Measurements from ENCODE around the gene SLC1A3.

Gene SLC1A3

GRCh38 chr5:36712706-36713105, 106.3 kb downstream of the SLC1A3 start:
- H3K4me3 ChIP-seq (ENCODE audit: low read depth, low read length): no peak overlapping the region
- TF ChIP-seq CTCF (IDR thresholded peaks at IDR 0.05; ENCODE audit: borderline replicate concordance, insufficient read depth, low read depth, low read length): no peak

- TF ChIP-seq CTCF (IDR thresholded peaks at IDR 0.05; ENCODE audit: borderline replicate concordance, insufficient read depth, low read depth, low read length): no peak
- H3K4me3 ChIP-seq (ENCODE audit: low read depth, low read length): no peak overlapping the region
Observed at GRCh38 chr5:36713541-36713940, 107.1 kb downstream of the SLC1A3 start.

GRCh38 chr5:36717131-36717695, 110.8 kb downstream of the SLC1A3 start:
- H3K4me3 ChIP-seq (ENCODE audit: low read depth, low read length): no peak overlapping the region
- no peak for TF ChIP-seq CTCF (IDR thresholded peaks at IDR 0.05; ENCODE audit: borderline replicate concordance, insufficient read depth, low read depth, low read length)

- H3K4me3 ChIP-seq (ENCODE audit: low read depth, low read length): no peak overlapping the region
- no peak for TF ChIP-seq CTCF (IDR thresholded peaks at IDR 0.05; ENCODE audit: borderline replicate concordance, insufficient read depth, low read depth, low read length)
Observed at GRCh38 chr5:36719282-36719681, 112.9 kb downstream of the SLC1A3 start.

- TF ChIP-seq CTCF (IDR thresholded peaks at IDR 0.05; ENCODE audit: borderline replicate concordance, insufficient read depth, low read depth, low read length): no peak
- no peak overlapping the region for H3K4me3 ChIP-seq (ENCODE audit: low read depth, low read length)
Observed at GRCh38 chr5:36720688-36721087, 114.3 kb downstream of the SLC1A3 start.

- H3K4me3 ChIP-seq (ENCODE audit: low read depth, low read length): no peak overlapping the region
- TF ChIP-seq CTCF (IDR thresholded peaks at IDR 0.05; ENCODE audit: borderline replicate concordance, insufficient read depth, low read depth, low read length): no peak
Observed at GRCh38 chr5:36721664-36722235, 115.3 kb downstream of the SLC1A3 start.

- H3K4me3 ChIP-seq (ENCODE audit: low read depth, low read length): no peak overlapping the region
Observed at GRCh38 chr5:36722900-36723299, 116.5 kb downstream of the SLC1A3 start.

More at GRCh38 chr5:36722900-36723299, 116.5 kb downstream of the SLC1A3 start:
- no peak for TF ChIP-seq CTCF (IDR thresholded peaks at IDR 0.05; ENCODE audit: borderline replicate concordance, insufficient read depth, low read depth, low read length)

All from GM12875 (cell line).